GM13976 (cell line): ENCODE measurements around the gene APOBEC3C.
A peak's percentile ranks its signal among the peaks of the same experiment; 100 is the strongest.
"Not testable (repeated sequence)": the region's sequence is repeated elsewhere in the genome, so short reads cannot be mapped to it uniquely, and the experiment has no call there.

Source experiments
- DNase-seq: peaks from one replicate; pipeline ENCODE4 v3.0.0; 2012; ENCODE audit warnings: low spot score
- CTCF ChIP-seq: IDR thresholded peaks from 2 replicates; pipeline ENCODE4 v1.5.1; 2012; ENCODE audit warnings: borderline replicate concordance, mild to moderate bottlenecking; ENCODE audit not compliant: insufficient read depth; ENCODE audit errors: extremely low read depth, missing control alignments, control extremely low read depth
- in situ Hi-C: fragments of 300-500 bp; cut with MboI; formaldehyde crosslinking; loops from one replicate; pipeline ENCODE4 v1.12.0; 2022; ENCODE audit warnings: low sequenced_read_pairs, mixed read lengths, inconsistent platforms; ENCODE audit not compliant: unreplicated experiment

The APOBEC3C gene

GRCh38 chr22:38996105-38996504, 18.0 kb upstream of the APOBEC3C start:
- no peak for TF ChIP-seq CTCF
- DNase-seq = no peak
- in situ Hi-C loops = loop anchor here (10.0 kb wide), 1 partner anchor 121 kb away; the partner anchor contains the start of gene CBX6

GRCh38 chr22:38997518-38997917, 16.5 kb upstream of the APOBEC3C start:
- no peak for DNase-seq
- no peak for TF ChIP-seq CTCF
- in situ Hi-C loops = loop anchor here (10.0 kb wide), 1 partner anchor 123 kb away; the partner anchor contains the start of gene CBX6

- peak; percentile 87 for DNase-seq
- in situ Hi-C loops = loop anchor here (25.0 kb wide), 1 partner anchor 309 kb away; the partner anchor contains the start of gene RPL3
Measured at GRCh38 chr22:39003165-39003638, 10.9 kb upstream of the APOBEC3C start.

GRCh38 chr22:39007177-39007576, 6.9 kb upstream of the APOBEC3C start:
- in situ Hi-C loops = loop anchor here (25.0 kb wide), 1 partner anchor 305 kb away; the partner anchor contains the start of gene RPL3
- TF ChIP-seq CTCF = no peak

More at GRCh38 chr22:39003165-39003638, 10.9 kb upstream of the APOBEC3C start:
- peak; percentile 60 for TF ChIP-seq CTCF

DNA sequence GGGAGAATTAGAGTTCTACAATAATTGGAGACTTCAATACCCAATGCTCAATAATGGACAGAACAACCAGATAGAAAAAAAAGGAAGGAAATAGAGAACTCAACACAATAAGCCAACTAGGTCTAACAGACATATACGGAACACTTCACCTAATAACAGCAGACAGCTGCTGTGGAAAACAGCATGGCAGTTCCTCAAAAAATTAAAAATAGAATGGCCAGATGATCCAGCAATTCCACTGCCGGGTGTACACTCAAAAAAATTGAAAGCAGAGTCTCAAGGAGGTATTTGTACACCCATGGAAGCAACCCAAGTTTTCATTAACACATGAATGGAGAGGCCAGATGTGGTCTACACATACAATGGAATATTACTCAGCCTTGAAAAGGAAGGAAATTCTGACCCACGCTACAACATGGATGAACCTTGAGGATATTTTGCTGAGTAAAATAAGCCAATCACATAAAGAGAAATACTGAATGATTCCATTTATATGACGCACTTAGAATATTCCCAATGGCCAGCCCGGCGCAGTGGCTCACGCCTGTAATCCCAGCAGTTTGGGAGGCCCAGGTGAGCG, 5.7 kb upstream of the APOBEC3C start:
- not testable (repeated sequence) for DNase-seq
- in situ Hi-C loops = loop anchor here (25.0 kb wide), 1 partner anchor 304 kb away; the partner anchor contains the start of gene RPL3

More at GRCh38 chr22:39007177-39007576, 6.9 kb upstream of the APOBEC3C start:
- DNase-seq = no peak

DNA sequence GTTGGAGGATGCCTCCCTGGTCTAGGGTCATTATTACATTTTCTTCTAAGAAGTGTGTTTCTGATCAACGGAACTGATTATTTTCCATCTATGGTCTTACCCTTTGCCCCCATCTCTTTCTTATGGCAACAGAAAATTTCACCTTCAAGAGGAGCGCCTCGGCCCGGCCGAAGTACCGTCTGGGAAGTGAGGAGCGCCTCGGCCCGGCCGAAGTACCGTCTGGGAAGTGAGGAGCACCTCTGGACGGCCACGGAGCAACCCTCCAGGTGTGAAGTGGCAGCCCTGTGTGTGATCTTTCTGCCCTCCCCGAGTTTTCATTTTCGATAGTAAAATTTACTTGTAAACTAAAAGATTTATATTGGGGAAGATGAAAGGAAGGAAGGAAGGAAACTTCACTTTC, 3.1 kb upstream of the APOBEC3C start:
- no peak for DNase-seq
- in situ Hi-C loops = loop anchor here (5.0 to 25.0 kb wide), 2 partner anchors 106 to 301 kb away; partner anchors contain the start of gene RPL3
- no peak for TF ChIP-seq CTCF
